GM20431 (cell line): ENCODE measurements around the gene GTF2H4.
"Not testable (repeated sequence)": the region's sequence is repeated elsewhere in the genome, so short reads cannot be mapped to it uniquely, and the experiment has no call there.

Source experiments
- in situ Hi-C: fragments of 300-500 bp; cut with MseI, MboI; formaldehyde crosslinking; loops from one replicate; pipeline ENCODE4 v1.15.0; 2020; ENCODE audit warnings: low sequenced_read_pairs; ENCODE audit not compliant: unreplicated experiment

GTF2H4 gene

GRCh38 chr6:30907758-30908591 is at the start of gene GTF2H4:
TSS of gene GTF2H4 (plus strand) at chr6:30908207.
- in situ Hi-C loops, result no loop called here

GRCh38 chr6:30859726-30860125 is 48.3 kb upstream of the GTF2H4 start:
- in situ Hi-C loops, result not testable (repeated sequence)

- in situ Hi-C loops, result no loop called here
These were observed 46.6 kb upstream of the GTF2H4 start for GRCh38 chr6:30861257-30862048.

GRCh38 chr6:30862156-30862875 is 45.7 kb upstream of the GTF2H4 start:
- in situ Hi-C loops, result no loop called here

GRCh38 chr6:30864325-30864724 is 43.7 kb upstream of the GTF2H4 start:
- in situ Hi-C loops, result no loop called here

GRCh38 chr6:30869241-30869749 is 38.7 kb upstream of the GTF2H4 start:
- in situ Hi-C loops, result not testable (repeated sequence)

GRCh38 chr6:30870546-30870945 is 37.5 kb upstream of the GTF2H4 start:
- in situ Hi-C loops, result no loop called here

GRCh38 chr6:30871592-30872183 is 36.3 kb upstream of the GTF2H4 start:
- in situ Hi-C loops, result no loop called here

- in situ Hi-C loops, result no loop called here
These were observed 34.8 kb upstream of the GTF2H4 start for GRCh38 chr6:30873137-30873640.

GRCh38 chr6:30873795-30874194 is 34.2 kb upstream of the GTF2H4 start:
- in situ Hi-C loops, result not testable (repeated sequence)

- in situ Hi-C loops, result no loop called here
These were observed 32.6 kb upstream of the GTF2H4 start for GRCh38 chr6:30875244-30876038.

- in situ Hi-C loops, result no loop called here
These were observed 31.8 kb upstream of the GTF2H4 start for GRCh38 chr6:30876039-30876730.

- in situ Hi-C loops, result no loop called here
These were observed 30.4 kb upstream of the GTF2H4 start for GRCh38 chr6:30877419-30878262.

- in situ Hi-C loops, result no loop called here
These were observed 28.2 kb upstream of the GTF2H4 start for GRCh38 chr6:30879684-30880427.

- in situ Hi-C loops, result no loop called here
These were observed 27.2 kb upstream of the GTF2H4 start for GRCh38 chr6:30880698-30881252.

- in situ Hi-C loops, result no loop called here
These were observed 26.4 kb upstream of the GTF2H4 start for GRCh38 chr6:30881392-30882203.
